Effector memory CD4-positive, alpha-beta T cell (primary cell): ENCODE data around the gene CEP112.

Experiments
- DNase-seq, 3 donors: peaks; one replicate each; pipeline ENCODE4 v3.0.0-alpha.2; 2020
- H3K27ac ChIP-seq: 2 replicates; pipeline ENCODE4 v1.7.0; 2013; ENCODE audit warnings: mild to moderate bottlenecking, low read length, moderate library complexity; ENCODE audit not compliant: insufficient read depth, poor library complexity, severe bottlenecking
- H3K27me3 ChIP-seq: replicated peaks from 2 replicates; pipeline ENCODE4 v1.7.0; 2013; ENCODE audit warnings: mild to moderate bottlenecking, low read length; ENCODE audit not compliant: insufficient read depth, control insufficient read depth, poor library complexity, severe bottlenecking
- H3K36me3 ChIP-seq: 2 replicates; pipeline ENCODE4 v1.7.0; 2013; ENCODE audit warnings: mild to moderate bottlenecking, low read length, moderate library complexity; ENCODE audit not compliant: control insufficient read depth, insufficient read depth
- H3K4me1 ChIP-seq: 2 replicates; pipeline ENCODE4 v1.7.0; 2013; ENCODE audit warnings: low read length, mild to moderate bottlenecking; ENCODE audit not compliant: control insufficient read depth, insufficient read depth, poor library complexity, severe bottlenecking
- H3K4me3 ChIP-seq: 2 replicates; pipeline ENCODE4 v1.7.0; 2013; ENCODE audit warnings: low read length, low read depth, mild to moderate bottlenecking; ENCODE audit not compliant: insufficient read depth, poor library complexity, severe bottlenecking
- H3K9me3 ChIP-seq: 2 replicates; pipeline ENCODE4 v1.7.0; 2013; ENCODE audit warnings: mild to moderate bottlenecking, low read length, moderate library complexity; ENCODE audit not compliant: control insufficient read depth

The CEP112 gene

DNA sequence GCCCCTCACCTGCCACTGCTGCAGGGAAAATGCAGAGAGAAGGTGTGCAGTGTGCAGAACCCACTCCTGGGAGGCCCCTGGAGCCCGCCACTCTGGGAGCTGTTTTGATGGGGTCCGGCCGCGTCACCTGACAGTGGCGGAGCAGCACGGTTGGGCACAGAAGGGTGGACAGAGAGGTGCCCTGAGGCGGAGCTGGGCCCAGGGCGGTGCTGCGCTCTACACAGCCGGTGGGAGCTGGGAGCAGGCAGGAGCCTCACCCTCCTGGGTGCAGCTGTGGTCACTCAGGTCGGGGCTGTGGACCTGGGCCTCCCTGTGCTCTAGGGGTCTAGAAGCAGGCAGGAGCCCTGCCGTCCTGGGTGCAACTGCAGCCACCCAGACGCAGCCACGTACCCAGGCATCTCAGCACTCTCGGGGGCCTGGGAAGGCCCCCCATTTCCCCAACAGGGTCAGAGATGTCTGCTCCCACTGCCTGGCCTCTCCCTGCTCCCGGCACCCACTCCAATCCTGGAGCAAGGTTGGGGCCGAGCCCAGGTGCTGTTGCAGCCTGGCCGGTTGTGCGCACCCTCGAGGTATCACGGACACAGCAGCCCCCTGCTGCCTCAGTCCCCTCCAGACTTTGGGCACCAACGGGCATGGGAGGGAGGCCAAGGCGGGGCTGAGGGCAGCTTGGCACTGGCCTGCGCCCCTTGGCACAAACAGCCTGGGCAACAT, 326.1 kb downstream of the CEP112 start:
- no peak for DNase-seq
- H3K27me3 ChIP-seq = no peaks in the 10 kb centered on the region

DNA sequence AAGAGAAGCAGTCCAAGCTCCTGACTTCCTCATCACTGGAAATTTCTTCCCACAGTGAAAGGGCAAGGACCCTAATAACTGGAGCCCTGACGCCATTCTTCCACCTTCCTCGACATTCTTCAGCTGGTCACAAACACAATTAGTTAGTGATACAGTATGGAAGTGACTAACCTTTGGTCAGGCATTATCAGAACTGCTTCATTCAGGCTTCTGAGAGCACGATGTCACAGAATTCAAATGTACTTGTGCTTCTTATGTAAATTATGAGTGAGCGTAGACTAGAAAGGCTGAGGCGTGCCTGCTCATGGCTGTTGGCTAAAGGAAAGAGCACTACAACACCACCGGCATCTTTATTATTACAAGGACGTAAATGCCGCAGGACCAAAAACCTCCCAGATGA, 327.5 kb downstream of the CEP112 start:
- Histone ChIP-seq H3K9me3 (no peaks in the 10 kb centered on the region), H3K27me3 (no peaks in the 10 kb centered on the region), H3K27ac (no peak overlapping the region), H3K36me3 (no peaks in the 10 kb centered on the region), H3K4me1 (no peaks in the 10 kb centered on the region), H3K4me3 (no peak overlapping the region)
- no peak for DNase-seq

More for the DNA sequence above, 326.1 kb downstream of the CEP112 start:
- no peaks in the 10 kb centered on the region for H3K36me3 ChIP-seq
- no peaks in the 10 kb centered on the region for H3K4me1 ChIP-seq
- H3K4me3 ChIP-seq = no peak overlapping the region
- H3K9me3 ChIP-seq = no peaks in the 10 kb centered on the region
- H3K27ac ChIP-seq = no peak overlapping the region

DNA sequence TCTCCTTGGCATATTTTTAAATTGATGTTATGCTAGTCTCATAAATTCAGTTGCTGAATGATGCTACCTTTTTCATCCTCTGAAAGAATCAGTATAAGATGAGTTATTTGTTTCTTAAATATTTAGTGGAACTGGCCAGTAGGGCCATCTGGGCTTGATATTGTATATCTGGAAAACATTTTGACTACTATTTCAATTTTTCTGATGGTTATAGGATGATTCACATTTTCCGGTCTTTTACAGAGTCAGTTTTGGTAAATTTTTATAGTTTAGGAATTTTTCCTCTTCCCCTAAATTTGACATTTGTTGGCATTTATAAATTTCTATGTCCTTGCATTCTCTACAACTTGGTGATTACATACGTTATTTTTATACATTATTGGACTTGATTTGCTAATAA, 334.2 kb downstream of the CEP112 start:
- no peaks in the 10 kb centered on the region for H3K9me3 ChIP-seq
- no peak overlapping the region for H3K27ac ChIP-seq
- no peaks in the 10 kb centered on the region for H3K4me1 ChIP-seq
- H3K27me3 ChIP-seq = no peaks in the 10 kb centered on the region
- DNase-seq = no peak
- no peak overlapping the region for H3K4me3 ChIP-seq
- no peaks in the 10 kb centered on the region for H3K36me3 ChIP-seq

DNA sequence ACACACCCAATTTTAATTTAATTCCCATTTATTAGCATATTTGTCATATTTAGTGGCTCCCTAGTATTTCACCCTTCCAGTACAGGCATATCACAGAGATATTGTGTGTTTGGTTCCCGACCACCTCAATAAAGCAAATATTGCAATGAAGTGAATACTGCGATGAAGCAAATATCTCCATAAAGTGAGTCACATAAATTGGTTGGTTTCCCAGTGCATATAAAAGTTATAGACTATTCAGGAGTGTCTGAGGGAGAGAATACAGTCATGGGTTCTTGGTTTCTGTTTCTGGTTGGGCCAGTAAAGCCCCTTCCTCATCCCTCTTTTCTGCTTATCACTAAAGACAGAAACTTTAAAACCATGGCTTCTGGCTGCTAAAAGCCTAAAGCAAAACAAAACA, 335.1 kb downstream of the CEP112 start:
- Histone ChIP-seq H3K36me3 (no peaks in the 10 kb centered on the region), H3K27ac (no peak overlapping the region), H3K27me3 (no peaks in the 10 kb centered on the region), H3K4me3 (no peak overlapping the region), H3K4me1 (no peaks in the 10 kb centered on the region), H3K9me3 (no peaks in the 10 kb centered on the region)
- no peak for DNase-seq

DNA sequence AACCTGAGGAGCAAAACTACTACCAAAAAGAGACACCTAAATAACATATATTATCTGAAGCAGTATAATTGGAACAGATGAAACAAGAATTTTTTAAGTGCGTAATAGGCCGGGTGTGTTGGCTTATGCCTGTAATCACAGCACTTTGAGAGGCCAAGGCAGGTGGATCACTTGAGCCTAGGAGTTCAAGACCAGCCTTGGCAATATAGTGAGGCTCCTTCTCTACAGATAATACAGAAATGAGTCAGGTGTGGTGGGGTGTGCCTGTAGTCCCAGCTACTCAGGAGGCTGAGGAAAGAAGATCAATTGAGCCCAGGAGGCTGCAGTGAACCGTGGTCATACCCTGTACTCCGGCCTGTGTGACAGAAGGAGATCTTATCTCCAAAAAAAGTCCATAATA, 336.3 kb downstream of the CEP112 start:
- no peak for DNase-seq
- Histone ChIP-seq H3K27me3 (no peaks in the 10 kb centered on the region), H3K27ac (no peak overlapping the region), H3K36me3 (no peaks in the 10 kb centered on the region), H3K9me3 (no peaks in the 10 kb centered on the region), H3K4me1 (no peaks in the 10 kb centered on the region), H3K4me3 (no peak overlapping the region)

DNA sequence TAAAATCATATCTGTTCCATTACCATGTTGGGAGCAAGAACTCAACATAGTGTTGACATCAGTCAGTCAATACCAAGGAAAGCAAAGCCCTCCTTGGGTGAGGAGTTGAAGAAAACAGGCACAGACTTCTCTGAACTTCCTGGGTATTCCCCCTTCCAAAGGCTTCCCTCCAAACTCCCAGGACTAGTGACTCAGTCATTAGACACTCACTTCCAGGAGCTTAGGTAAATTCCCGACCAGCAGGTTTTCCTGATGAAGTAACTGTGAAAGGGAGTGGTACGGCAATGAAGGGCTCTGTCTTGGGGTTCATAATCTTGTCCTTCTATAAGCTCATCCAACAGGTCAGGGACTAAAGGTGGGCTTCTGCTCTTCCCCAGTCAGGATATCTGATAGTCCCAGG, 336.7 kb downstream of the CEP112 start:
- no peak for DNase-seq
- no peaks in the 10 kb centered on the region for H3K9me3 ChIP-seq
- H3K4me1 ChIP-seq = no peaks in the 10 kb centered on the region
- no peak overlapping the region for H3K4me3 ChIP-seq
- H3K36me3 ChIP-seq = no peaks in the 10 kb centered on the region
- no peak overlapping the region for H3K27ac ChIP-seq
- no peaks in the 10 kb centered on the region for H3K27me3 ChIP-seq

DNA sequence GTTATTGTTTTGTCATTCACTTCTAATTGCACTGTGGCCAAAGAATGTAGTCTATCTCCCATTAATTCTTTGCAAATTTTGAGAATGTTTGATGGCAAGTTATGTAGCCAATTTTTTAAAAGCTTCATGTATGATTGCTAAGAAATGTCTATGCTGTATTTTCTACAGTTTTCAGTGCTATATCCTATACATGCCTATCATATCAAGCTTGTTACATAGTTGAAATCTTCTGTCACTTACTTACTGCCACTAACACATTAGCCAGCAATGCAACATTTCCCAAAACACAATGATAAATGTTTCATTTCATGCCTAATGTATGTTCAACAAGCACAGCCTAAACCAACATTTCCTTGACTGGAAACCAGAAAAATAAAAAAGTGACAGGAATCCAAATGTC, 338.1 kb downstream of the CEP112 start:
- no peaks in the 10 kb centered on the region for H3K4me1 ChIP-seq
- no peak for DNase-seq
- no peak overlapping the region for H3K4me3 ChIP-seq
- H3K27me3 ChIP-seq = no peaks in the 10 kb centered on the region
- no peaks in the 10 kb centered on the region for H3K36me3 ChIP-seq
- H3K9me3 ChIP-seq = no peaks in the 10 kb centered on the region
- no peak overlapping the region for H3K27ac ChIP-seq

DNA sequence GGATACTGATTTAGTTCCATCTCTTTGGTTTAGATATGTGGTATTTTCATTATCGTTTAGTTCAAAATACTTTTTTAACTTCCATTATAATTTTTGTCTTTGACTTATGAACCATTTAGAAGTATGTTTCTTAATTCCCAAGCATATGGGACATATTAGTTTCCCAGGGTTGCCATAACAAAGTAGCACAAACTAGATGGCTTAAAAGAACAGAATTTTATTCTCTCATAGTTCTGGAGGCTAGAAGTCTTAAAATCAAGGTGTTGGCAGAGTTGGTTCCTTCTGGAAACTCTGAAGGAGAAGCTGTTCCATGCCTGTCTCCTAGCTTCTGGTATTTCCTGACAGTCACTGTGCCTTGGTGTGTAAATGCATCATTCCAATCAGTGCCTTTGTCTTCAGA, 339.0 kb downstream of the CEP112 start:
- H3K36me3 ChIP-seq = no peaks in the 10 kb centered on the region
- H3K27me3 ChIP-seq = no peaks in the 10 kb centered on the region
- no peak overlapping the region for H3K27ac ChIP-seq
- H3K9me3 ChIP-seq = no peaks in the 10 kb centered on the region
- H3K4me3 ChIP-seq = no peak overlapping the region
- DNase-seq = no peak
- no peaks in the 10 kb centered on the region for H3K4me1 ChIP-seq

DNA sequence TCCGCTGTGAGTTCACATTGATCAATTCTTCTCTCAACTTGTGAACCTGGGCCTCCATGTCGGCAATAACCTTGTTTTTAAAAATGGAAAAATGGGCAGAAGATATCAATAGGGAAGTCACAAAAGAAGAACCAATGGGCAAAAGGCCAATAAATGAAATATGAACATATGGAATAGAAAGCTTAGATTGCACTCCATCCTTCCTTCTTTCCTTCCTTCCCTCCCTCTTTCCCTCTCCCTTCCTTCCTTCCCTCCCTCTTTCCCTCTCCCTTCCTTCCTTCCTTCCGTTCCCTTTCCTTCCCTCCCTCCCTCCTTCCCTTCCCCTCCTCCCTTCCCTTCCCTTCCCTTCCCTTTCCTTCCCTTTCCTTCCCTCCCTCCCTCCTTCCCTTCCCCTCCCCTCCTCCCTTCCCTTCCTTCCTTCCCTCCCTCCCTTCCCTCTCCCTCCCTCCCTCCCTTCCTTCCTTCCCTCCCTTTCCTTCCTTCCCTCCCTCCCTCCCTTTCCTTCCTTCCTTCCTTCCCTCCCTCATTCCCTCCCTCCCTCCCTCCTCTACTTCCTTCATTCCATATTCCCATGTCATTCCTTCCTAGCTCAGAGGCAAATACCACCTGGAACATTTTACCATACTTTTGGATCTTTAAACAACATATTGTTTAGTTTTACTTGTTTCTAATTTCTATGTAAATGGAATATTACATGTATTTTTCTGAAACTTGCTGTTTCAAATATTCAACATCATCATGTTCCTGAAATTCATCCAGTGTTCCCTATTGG, 339.8 kb downstream of the CEP112 start:
- Histone ChIP-seq H3K27ac (no peak overlapping the region), H3K36me3 (no peaks in the 10 kb centered on the region), H3K9me3 (no peaks in the 10 kb centered on the region), H3K4me3 (no peak overlapping the region), H3K4me1 (no peaks in the 10 kb centered on the region), H3K27me3 (no peaks in the 10 kb centered on the region)
- DNase-seq = no peak

DNA sequence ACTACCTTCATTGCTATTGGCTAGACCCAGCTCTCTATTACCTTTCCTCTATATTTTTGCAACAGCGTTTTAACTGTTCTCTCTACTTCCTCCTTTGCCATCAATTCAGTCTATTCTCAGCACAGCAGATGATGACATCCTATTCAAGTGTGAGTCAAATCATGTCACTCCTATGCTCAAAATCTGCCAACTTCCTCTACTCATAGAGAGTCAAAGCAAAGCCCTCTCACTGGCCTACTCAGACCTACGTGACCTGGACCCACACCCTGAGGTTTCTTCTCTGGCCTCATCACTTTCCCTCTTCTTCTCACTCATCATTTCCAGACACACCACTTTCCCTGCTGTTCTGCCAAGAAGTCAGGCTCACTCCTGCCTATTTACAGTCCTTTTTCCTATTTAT, 341.4 kb downstream of the CEP112 start:
- H3K27ac ChIP-seq = no peak overlapping the region
- H3K27me3 ChIP-seq = no peaks in the 10 kb centered on the region
- no peaks in the 10 kb centered on the region for H3K36me3 ChIP-seq
- no peak for DNase-seq
- no peaks in the 10 kb centered on the region for H3K4me1 ChIP-seq
- H3K9me3 ChIP-seq = no peaks in the 10 kb centered on the region
- no peak overlapping the region for H3K4me3 ChIP-seq
